Motor neuron (in vitro differentiated cells): ENCODE measurements around the gene SOAT2. TPM values are rescaled to one million over a fixed set of nuclear protein-coding genes. Genes with fewer than 3 reads are reported as not detected.
"Not testable (repeated sequence)": the region's sequence is repeated elsewhere in the genome, so short reads cannot be mapped to it uniquely, and the experiment has no call there.

Source experiments
- ATAC-seq, 8 experiments: fragments of 200-7000 bp; cut with Tn5 transposase; replicated peaks in 6 of 8; 2 replicates each; pipeline ENCODE4 v1.8.0; 2021; ENCODE audit warnings: mild to moderate bottlenecking in 8 of 8, moderate library complexity in 8 of 8
- H3K27ac ChIP-seq, 2 donors: fragments of 250-450 bp; sonication (Bioruptor Pico); 2 replicates each; pipeline ENCODE4 v1.9.0; 2021; ENCODE audit warnings: antibody characterized with exemption in 2 of 2, mild to moderate bottlenecking in 2 of 2, moderate library complexity in 1 of 2
- H3K4me1 ChIP-seq, 2 donors: fragments of 250-450 bp; sonication (Bioruptor Pico); replicated peaks in 1 of 2; 2 replicates each; pipeline ENCODE4 v1.6.1; 2021; ENCODE audit warnings: antibody characterized with exemption in 2 of 2, mild to moderate bottlenecking in 2 of 2, moderate library complexity in 1 of 2
- H3K4me3 ChIP-seq, 5 donors: fragments of 250-450 bp; sonication (Bioruptor Pico); 2 replicates each; pipeline ENCODE4 v1.9.0; 2021; ENCODE audit warnings: antibody characterized with exemption in 5 of 5, mild to moderate bottlenecking in 5 of 5, moderate library complexity in 4 of 5
- WGBS, 10 experiments: fragments of 450-650 bp; shearing (Covaris generic); methylation state at CpG; one replicate each; pipeline ENCODE4 v1.0.0; 2022; 5-methylcytosine and 5-hydroxymethylcytosine counted together
- in situ Hi-C, 9 experiments: fragments of 400-800 bp; cut with MboI; loops; one replicate each; pipeline ENCODE4 v1.15.0; 2021; ENCODE audit warnings: low sequenced_read_pairs in 9 of 9, low pct_unique_long_range_greater_than_20kb in 2 of 9; ENCODE audit not compliant: unreplicated experiment in 9 of 9
- total RNA-seq, 8 experiments: library from RNA; unstranded; fragments of 300-600 nt; gene quantifications; 2 replicates each; pipeline versions ENCODE4 v1.2.3 to v1.2.4, GENCODE V29; 2022

The SOAT2 gene
- total RNA-seq, 8 experiments from 2014 or later, result 1.0 to 1.8 TPM; not detected in 6

- peak; percentile 93 to 98 (median 96) for ATAC-seq
- Histone ChIP-seq H3K4me3 (peak within 1 kb of the TSS; percentile 48 to 57 (median 55)), H3K27ac (peak within 1 kb of the TSS; percentile 94 to 96), H3K4me1 (peaks cover 13 to 14% of the 10 kb centered on the region in 2 donors)
- WGBS, 10 experiments, result 0 to 23% (median 6%) methylated on average over 1 to 20 of the region's 67 CpGs; no CpG with 5 or more reads in 2 of the 10 experiments
- in situ Hi-C loops, result no loop called here
These were observed 23.8 kb upstream of the SOAT2 start, which contains the start of gene SPRYD3 for GRCh38 chr12:53079226-53080117. TSS of gene SPRYD3 (minus strand) at chr12:53079390. CDS start at chr12:53079333, 57 bp downstream.

DNA sequence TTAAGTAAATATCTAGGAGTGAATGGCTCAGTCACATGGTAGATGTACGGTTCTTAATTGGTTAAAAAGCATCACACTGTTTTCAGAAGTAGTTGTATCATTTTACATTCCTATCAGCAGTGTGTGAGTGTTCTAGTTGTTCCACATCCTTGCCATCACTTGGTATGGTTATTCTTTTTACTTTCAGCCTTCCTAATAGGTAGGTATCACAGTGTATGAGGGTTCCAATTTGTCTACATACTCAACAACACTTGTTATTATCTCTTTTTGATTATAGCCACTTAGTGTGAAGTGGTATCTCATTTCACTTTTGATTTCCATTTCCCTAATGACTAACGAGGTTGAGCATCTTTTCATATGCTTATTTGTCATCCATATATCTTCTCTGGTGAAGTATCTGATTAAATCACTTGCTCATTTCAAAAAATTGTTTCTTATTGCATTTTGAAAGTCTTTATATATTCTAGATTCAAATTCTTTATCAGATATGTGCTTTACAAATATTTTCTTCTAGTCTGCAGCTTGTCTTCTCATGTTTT lies 20.6 kb upstream of the SOAT2 start:
- H3K4me1 ChIP-seq, result peaks cover 11 to 14% of the 10 kb centered on the region in 2 donors
- in situ Hi-C loops, result no loop called here
- WGBS, 10 experiments, result 17 to 89% (median 56%) methylated on average over 1 to 2 of the region's 2 CpGs

GRCh38 chr12:53086361-53086760 lies 16.9 kb upstream of the SOAT2 start:
- WGBS, 10 experiments, result 14 to 100% (median 93%) methylated on average over 1 to 3 of the region's 3 CpGs; no CpG with 5 or more reads in 4 of the 10 experiments
- in situ Hi-C loops, result no loop called here
- Histone ChIP-seq H3K27ac (no peak overlapping the region), H3K4me1 (no peaks in the 10 kb centered on the region), H3K4me3 (no peak overlapping the region)
- no peak for ATAC-seq

More for the DNA sequence above, 20.6 kb upstream of the SOAT2 start:
- H3K4me3 ChIP-seq, result no peak overlapping the region
- ATAC-seq, result no peak
- no peak overlapping the region for H3K27ac ChIP-seq

GRCh38 chr12:53090105-53090504 lies 13.2 kb upstream of the SOAT2 start:
- no peaks in the 10 kb centered on the region for H3K4me1 ChIP-seq
- in situ Hi-C loops, result no loop called here
- H3K4me3 ChIP-seq, result no peak overlapping the region
- no peak for ATAC-seq
- H3K27ac ChIP-seq, result no peak overlapping the region
- WGBS, 10 experiments, result 68 to 100% (median 85%) methylated on average over 1 to 6 of the region's 6 CpGs

DNA sequence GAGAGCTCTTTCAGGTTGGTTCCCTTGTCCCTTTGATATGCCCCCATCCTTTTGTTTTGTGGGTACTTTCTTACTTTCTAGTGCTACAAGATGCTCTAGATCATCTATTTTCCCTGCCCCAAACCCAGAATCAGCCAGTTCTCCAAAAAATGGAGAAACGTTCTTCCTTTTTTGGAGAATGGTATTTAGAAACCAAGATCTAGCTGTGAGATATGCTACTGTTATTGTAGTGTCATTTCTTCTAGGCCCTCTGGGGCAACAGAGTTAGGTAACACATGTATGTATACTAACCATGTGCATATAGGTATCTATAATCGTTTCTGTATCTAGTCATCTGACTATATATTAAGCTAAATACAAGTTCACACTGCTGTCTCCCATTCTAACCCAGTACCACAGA lies 12.7 kb upstream of the SOAT2 start:
- no peak for ATAC-seq
- Histone ChIP-seq H3K4me1 (no peaks in the 10 kb centered on the region), H3K4me3 (no peak overlapping the region), H3K27ac (no peak overlapping the region)
- in situ Hi-C loops, result no loop called here
- WGBS, 10 experiments, result 0 to 50% (median 33%) methylated on average over 1 to 2 of the region's 2 CpGs; no CpG with 5 or more reads in 2 of the 10 experiments

DNA sequence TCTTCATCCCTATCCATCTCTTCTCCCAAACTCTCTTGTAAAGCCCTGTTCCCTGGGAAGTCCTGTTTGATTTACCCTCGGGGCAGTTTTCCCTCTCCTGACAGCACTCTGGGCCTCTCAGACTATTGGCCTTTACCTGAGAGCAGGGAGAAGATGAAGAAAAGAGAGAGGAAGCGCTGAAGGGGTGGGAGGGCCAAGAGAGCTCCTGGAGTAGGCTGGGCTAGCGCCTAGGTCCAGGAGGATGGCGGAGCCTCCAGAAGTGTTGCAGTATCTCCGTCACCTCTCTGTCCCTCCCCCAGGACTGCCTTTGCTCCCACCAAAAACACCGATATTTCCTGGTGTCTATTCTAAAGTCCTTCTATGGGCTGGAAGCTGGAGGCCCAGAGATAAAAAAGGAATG lies 11.5 kb upstream of the SOAT2 start:
- in situ Hi-C loops, result no loop called here
- peaks cover 0 to 1% of the 10 kb centered on the region in 2 donors for H3K4me1 ChIP-seq
- ATAC-seq, result no peak
- WGBS, 10 experiments, result 60 to 90% (median 80%) methylated on average over 1 to 5 of the region's 6 CpGs; no CpG with 5 or more reads in 2 of the 10 experiments
- H3K27ac ChIP-seq, result no peak overlapping the region
- H3K4me3 ChIP-seq, result no peak overlapping the region

DNA sequence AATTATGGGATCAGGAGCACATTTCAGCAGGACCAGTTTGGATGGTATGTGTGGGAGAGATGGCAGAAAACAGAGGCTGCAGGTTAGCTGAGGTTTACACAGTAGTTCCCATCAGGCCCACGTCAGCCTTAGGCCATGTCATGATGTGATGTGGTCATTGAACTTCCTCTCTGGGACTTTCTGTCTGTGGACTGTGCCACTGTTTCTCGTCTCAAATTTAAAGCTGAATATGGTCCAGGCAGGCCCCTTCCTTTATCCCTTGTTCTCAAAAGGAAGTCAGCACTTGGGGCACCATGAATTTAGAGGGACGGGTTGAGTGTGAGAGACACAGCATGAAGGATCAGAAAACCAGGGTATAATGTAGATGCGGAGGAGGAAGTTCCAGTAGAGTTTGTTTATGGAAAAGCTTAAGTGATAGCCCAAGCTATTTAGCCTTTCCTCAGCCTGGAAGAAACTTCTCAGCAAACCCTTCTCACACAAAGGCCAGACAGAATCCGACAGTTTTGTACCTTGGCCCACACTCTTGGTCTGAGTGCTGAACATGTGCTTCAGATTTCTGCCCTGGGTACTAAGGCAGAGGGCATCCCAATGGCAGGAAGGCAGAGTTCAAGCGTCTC lies 9.4 kb upstream of the SOAT2 start:
- in situ Hi-C loops, result no loop called here
- Histone ChIP-seq H3K4me3 (no peak overlapping the region), H3K4me1 (peaks cover 2 to 11% of the 10 kb centered on the region in 2 donors), H3K27ac (no peak overlapping the region)
- WGBS, 10 experiments, result 20 to 100% (median 69%) methylated on average over 1 to 4 of the region's 6 CpGs; no CpG with 5 or more reads in 1 of the 10 experiments
- ATAC-seq, result no peak

DNA sequence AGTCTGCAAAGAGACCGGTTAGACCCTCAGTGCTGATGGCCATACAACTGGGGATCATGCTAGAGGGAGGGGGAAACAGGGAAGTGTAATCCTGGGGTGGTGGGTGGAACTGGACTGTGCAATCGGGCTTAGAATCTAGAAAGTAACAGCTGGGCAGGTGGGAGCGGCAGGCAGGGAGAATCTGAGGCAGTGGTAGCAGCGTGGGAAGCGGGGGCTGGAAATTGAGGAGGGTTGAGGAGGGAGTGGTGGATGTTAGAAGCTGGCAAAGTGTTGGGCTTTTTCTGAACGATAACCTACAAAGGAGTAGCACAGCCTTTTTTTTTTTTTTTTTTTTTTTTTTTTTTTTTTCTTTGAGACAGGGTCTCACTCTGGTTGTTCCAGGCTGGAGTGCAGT lies 8.9 kb upstream of the SOAT2 start:
- in situ Hi-C loops, result no loop called here
- Histone ChIP-seq H3K27ac (no peak overlapping the region), H3K4me1 (peaks cover 2 to 16% of the 10 kb centered on the region in 2 donors), H3K4me3 (no peak overlapping the region)
- WGBS, 10 experiments, result 29 to 93% (median 73%) methylated on average over 1 to 5 of the region's 6 CpGs; no CpG with 5 or more reads in 3 of the 10 experiments
- ATAC-seq, result no peak

DNA sequence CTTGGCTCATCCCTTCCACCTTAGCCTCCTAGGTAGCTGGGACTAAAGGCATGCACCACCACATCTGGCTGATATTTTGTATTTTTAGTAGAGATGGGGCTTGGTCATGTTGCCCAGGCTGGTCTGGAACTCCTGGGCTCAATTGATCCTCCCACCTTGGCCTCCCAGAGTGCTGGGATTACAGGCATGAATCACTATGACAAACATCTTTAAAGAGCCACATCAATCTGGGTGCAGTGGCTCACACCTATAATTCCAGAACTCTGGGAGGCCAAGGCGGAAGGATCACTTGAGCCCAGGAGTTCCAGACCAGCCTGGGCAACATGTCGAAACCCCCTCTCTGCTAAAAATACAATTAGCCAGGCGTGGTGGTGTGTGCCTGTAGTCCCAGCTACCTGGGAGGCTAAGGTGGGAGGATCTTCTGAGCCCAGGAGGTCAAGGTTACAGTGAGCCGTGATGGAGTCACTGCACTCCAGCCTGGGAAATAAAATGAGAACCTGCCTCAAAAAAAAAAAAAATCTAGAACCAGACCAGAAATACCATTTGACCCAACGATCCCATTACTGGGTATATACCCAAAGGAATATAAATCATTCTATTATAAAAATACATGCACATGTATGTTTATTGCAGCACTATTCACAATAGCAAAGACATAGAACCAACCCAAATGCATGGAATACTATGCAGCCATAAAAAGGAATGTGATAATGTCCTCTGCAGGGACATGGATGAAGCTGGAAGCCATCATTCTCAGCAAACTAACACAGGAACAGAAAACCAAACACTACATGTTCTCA lies 8.3 kb upstream of the SOAT2 start:
- ATAC-seq, H3K27ac ChIP-seq, H3K4me3 ChIP-seq, in situ Hi-C loops: not testable (repeated sequence)
- peaks cover 2 to 16% of the 10 kb centered on the region in 2 donors for H3K4me1 ChIP-seq
- WGBS, 10 experiments, result 60 to 100% (median 81%) methylated on average over 1 to 3 of the region's 5 CpGs; no CpG with 5 or more reads in 2 of the 10 experiments

DNA sequence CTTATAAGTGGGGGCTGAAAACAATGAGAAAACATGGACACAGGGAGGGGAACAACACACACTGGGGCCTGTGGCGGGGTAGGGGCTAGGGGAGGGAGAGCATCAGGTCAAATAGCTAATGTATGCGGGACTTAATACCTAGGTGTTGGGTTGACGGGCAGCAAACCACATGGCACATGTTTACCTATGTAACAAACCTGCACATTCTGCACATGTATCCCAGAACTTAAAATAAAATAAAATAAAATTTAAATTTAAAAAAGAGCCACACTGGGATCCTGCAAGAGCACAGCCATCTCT lies 7.7 kb upstream of the SOAT2 start:
- H3K4me1 ChIP-seq, result peaks cover 2 to 16% of the 10 kb centered on the region in 2 donors
- H3K27ac ChIP-seq, ATAC-seq, H3K4me3 ChIP-seq, in situ Hi-C loops: not testable (repeated sequence)
- 100% methylated on average over 1 of the region's 3 CpGs; no CpG with 5 or more reads in 9 of the 10 experiments for WGBS, 10 experiments

- in situ Hi-C loops, result no loop called here
- ATAC-seq, result peak in 4 of 8 experiments; percentile 1 to 17 (median 8)
- H3K4me3 ChIP-seq, result no peak overlapping the region
- 0 to 93% (median 60%) methylated on average over 1 to 3 of the region's 11 CpGs; no CpG with 5 or more reads in 7 of the 10 experiments for WGBS, 10 experiments
- H3K4me1 ChIP-seq, result peaks cover 2 to 16% of the 10 kb centered on the region in 2 donors
- no peak overlapping the region for H3K27ac ChIP-seq
These were observed 7.1 kb upstream of the SOAT2 start for GRCh38 chr12:53096089-53096741.

- H3K4me1 ChIP-seq, result peaks cover 2 to 16% of the 10 kb centered on the region in 2 donors
- in situ Hi-C loops, result no loop called here
- 0 to 28% (median 13%) methylated on average over 2 to 3 of the region's 9 CpGs; no CpG with 5 or more reads in 7 of the 10 experiments for WGBS, 10 experiments
- no peak for ATAC-seq
- H3K4me3 ChIP-seq, result no peak overlapping the region
- no peak overlapping the region for H3K27ac ChIP-seq
These were observed 6.5 kb upstream of the SOAT2 start for GRCh38 chr12:53096759-53097158.
